Lower leg skin (tissue), 4 donors: ENCODE data around the gene CACNA1H. TPM values are rescaled to one million over a fixed set of nuclear protein-coding genes. Genes with fewer than 3 reads are reported as not detected.

Source experiments
- DNase-seq, 2 donors: peaks; one replicate each; pipeline ENCODE4 v3.0.0-alpha.2; 2019; ENCODE audit warnings: low spot score in 2 of 2
- H3K4me3 ChIP-seq: fragments of 200-600 bp; sonication (generic); 2 replicates; pipeline ENCODE4 v1.5.1; 2017; ENCODE audit warnings: mild to moderate bottlenecking, low read depth; ENCODE audit not compliant: poor library complexity, severe bottlenecking
- POLR2A ChIP-seq, 2 donors: fragments of 450-650 bp; IDR thresholded peaks; one replicate each; pipeline ENCODE4 v1.6.1; 2016 to 2017; ENCODE audit warnings: antibody characterized with exemption in 2 of 2, mild to moderate bottlenecking in 1 of 2, moderate library complexity in 1 of 2
- WGBS, 2 donors: methylation state at CpG; one replicate each; pipeline ENCODE4 v1.1.5; 2018; 5-methylcytosine and 5-hydroxymethylcytosine counted together
- intact Hi-C: fragments of 100-400 bp; cut with DNase I; formaldehyde crosslinking; loops from one replicate; pipeline ENCODE4 v1.15.0; 2023; ENCODE audit warnings: low total_unique reads
- total RNA-seq, 4 donors: library from RNA; depleted of rRNA; stranded (reverse); fragments of >200 nt; gene quantifications; one replicate each; pipeline ENCODE4 v1.1.0, GENCODE V29; 2016
- TF ChIP-seq, protein P1 (sequence below), 3 donors: fragments of 450-650 bp; IDR thresholded peaks; one replicate each; pipeline ENCODE4 v1.5.1; 2016; ENCODE audit warnings: antibody characterized with exemption in 3 of 3, mild to moderate bottlenecking in 3 of 3, moderate library complexity in 2 of 3

CACNA1H gene
- total RNA-seq, 4 donors from 2014 or later, result 29.3 to 151 (median 72.1) TPM

- intact Hi-C loops, result no loop called here
- no peak for DNase-seq
- no peak for TF ChIP-seq POLR2A (IDR thresholded peaks at IDR 0.05)
- TF ChIP-seq, protein P1, sequence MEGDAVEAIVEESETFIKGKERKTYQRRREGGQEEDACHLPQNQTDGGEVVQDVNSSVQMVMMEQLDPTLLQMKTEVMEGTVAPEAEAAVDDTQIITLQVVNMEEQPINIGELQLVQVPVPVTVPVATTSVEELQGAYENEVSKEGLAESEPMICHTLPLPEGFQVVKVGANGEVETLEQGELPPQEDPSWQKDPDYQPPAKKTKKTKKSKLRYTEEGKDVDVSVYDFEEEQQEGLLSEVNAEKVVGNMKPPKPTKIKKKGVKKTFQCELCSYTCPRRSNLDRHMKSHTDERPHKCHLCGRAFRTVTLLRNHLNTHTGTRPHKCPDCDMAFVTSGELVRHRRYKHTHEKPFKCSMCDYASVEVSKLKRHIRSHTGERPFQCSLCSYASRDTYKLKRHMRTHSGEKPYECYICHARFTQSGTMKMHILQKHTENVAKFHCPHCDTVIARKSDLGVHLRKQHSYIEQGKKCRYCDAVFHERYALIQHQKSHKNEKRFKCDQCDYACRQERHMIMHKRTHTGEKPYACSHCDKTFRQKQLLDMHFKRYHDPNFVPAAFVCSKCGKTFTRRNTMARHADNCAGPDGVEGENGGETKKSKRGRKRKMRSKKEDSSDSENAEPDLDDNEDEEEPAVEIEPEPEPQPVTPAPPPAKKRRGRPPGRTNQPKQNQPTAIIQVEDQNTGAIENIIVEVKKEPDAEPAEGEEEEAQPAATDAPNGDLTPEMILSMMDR (IDR thresholded peaks at IDR 0.05), result no peak
- no peak overlapping the region for H3K4me3 ChIP-seq
- WGBS, 2 donors, result 73 to 81% methylated on average over 25 to 34 of the region's 34 CpGs
Measured at GRCh38 chr16:1257561-1258224, 104.8 kb downstream of the CACNA1H start.

- DNase-seq, result no peak
- 57 to 68% methylated on average over 5 to 9 of the region's 12 CpGs for WGBS, 2 donors
- intact Hi-C loops, result no loop called here
- no peak for TF ChIP-seq POLR2A (IDR thresholded peaks at IDR 0.05)
- TF ChIP-seq, protein P1 (IDR thresholded peaks at IDR 0.05), result no peak
- H3K4me3 ChIP-seq, result no peak overlapping the region
Measured at GRCh38 chr16:1258225-1258600, 105.3 kb downstream of the CACNA1H start.

DNA sequence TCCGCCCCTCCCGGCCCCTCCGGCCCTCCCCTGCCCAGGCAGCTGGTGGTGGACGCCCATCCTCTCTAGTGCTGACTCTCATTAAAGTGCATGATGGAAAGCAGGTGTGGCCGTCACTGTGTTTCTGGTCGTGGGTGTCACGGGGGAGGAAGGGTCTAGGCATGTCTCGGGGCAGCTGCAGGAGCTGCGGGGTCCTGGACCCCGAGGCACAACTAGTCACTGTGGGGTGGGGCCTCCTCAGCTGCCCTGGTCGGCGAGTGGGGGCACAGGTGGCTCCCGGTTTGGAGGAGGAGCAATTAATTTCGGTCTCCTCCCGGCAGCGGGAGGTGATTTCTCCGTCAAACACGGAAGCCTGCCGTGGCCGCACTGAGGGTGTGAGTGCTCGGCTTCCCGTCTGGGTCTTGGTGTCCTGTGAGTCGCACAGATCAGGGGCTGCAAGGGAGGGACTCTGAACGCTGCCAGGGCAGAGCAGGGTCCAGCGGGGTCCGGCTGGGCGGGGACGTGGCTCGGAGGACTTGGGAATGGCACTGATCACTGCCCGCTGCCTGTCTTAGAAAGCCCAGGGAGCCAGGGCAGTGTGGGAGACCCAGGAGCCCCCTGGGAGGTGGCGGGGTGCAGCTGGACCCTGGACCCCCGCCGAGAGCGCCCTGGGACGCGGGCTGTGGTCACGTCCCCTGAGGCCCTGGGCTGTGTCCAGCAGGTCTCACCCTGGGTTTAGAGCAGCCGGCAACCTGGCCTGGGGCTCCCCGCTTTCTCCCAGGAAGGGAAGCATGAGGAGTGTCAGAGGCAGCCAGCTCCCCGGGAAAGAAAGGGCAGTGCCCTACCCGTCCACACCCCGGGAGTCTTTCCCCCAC, 106.2 kb downstream of the CACNA1H start:
- no peak for DNase-seq
- TF ChIP-seq, protein P1 (IDR thresholded peaks at IDR 0.05), result no peak
- TF ChIP-seq POLR2A (IDR thresholded peaks at IDR 0.05), result no peak
- intact Hi-C loops, result no loop called here
- 4 to 8% methylated on average over 33 to 34 of the region's 42 CpGs for WGBS, 2 donors
- H3K4me3 ChIP-seq, result no peak overlapping the region

DNA sequence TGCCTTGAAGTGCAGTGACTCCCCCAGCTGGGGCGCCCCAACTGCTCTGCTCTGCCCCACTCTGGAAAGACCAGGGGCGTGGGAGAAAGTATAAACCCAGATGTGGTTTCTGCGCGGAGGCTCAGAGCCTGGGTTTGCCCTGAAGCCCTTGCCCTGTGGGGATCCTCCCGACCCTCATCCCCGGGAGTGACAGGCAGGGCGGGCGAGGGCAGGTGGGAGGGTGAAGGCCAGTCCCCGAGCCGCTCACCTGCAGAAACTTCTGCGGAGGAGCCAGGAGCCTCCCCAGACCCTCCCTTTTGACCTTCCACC, 106.8 kb downstream of the CACNA1H start:
- DNase-seq, result no peak
- WGBS, 2 donors, result 17 to 24% methylated on average over 10 to 11 of the region's 11 CpGs
- no peak overlapping the region for H3K4me3 ChIP-seq

GRCh38 chr16:1260101-1260680, 107.3 kb downstream of the CACNA1H start:
- DNase-seq, result no peak
- TF ChIP-seq, protein P1 (IDR thresholded peaks at IDR 0.05), result no peak
- TF ChIP-seq POLR2A (IDR thresholded peaks at IDR 0.05), result no peak
- 62 to 70% methylated on average over 34 to 36 of the region's 36 CpGs for WGBS, 2 donors
- H3K4me3 ChIP-seq, result no peak overlapping the region
- intact Hi-C loops, result no loop called here

More for the DNA sequence above, 106.8 kb downstream of the CACNA1H start:
- TF ChIP-seq, protein P1 (IDR thresholded peaks at IDR 0.05), result no peak
- no peak for TF ChIP-seq POLR2A (IDR thresholded peaks at IDR 0.05)
- intact Hi-C loops, result no loop called here
